SU-DHL-6 (cell line): ENCODE measurements around the gene LRPAP1.

Experiments
- H2AFZ ChIP-seq: fragments of 200-600 bp; sonication (generic); 2 replicates; pipeline ENCODE4 v1.6.1; 2014; ENCODE audit warnings: low read depth, mild to moderate bottlenecking, moderate library complexity, mixed read lengths, antibody characterized with exemption, low read length; ENCODE audit not compliant: severe bottlenecking
- H3F3A ChIP-seq: fragments of 200-600 bp; shearing (Covaris generic); 2 replicates; pipeline ENCODE4 v1.6.0; 2016; ENCODE audit warnings: antibody characterized with exemption, mild to moderate bottlenecking; ENCODE audit not compliant: insufficient read depth
- H3K27ac ChIP-seq: fragments of 200-600 bp; sonication (generic); 2 replicates; pipeline ENCODE4 v1.5.1; 2016; ENCODE audit warnings: low read depth, mild to moderate bottlenecking, low read length, moderate library complexity, mixed read lengths
- H3K27me3 ChIP-seq: fragments of 200-600 bp; sonication (generic), shearing (Covaris generic); 2 replicates; pipeline ENCODE4 v1.6.0; 2014; ENCODE audit warnings: mild to moderate bottlenecking, low read length
- H3K36me3 ChIP-seq: fragments of 200-600 bp; sonication (generic); 2 replicates; pipeline ENCODE4 v1.6.1; 2014; ENCODE audit warnings: mild to moderate bottlenecking, low read length, mixed read lengths
- H3K4me2 ChIP-seq: fragments of 300-600, 200-600 bp; shearing (Covaris generic), sonication (generic); 2 replicates; pipeline ENCODE4 v1.6.0; 2014; ENCODE audit warnings: low read length, low read depth, mild to moderate bottlenecking; ENCODE audit not compliant: poor library complexity, severe bottlenecking
- H3K4me3 ChIP-seq: fragments of 200-600 bp; sonication (generic); 2 replicates; pipeline ENCODE4 v1.5.1; 2014; ENCODE audit warnings: antibody characterized with exemption, low read length, mild to moderate bottlenecking, mixed read lengths; ENCODE audit not compliant: insufficient read depth, poor library complexity, severe bottlenecking
- H3K79me2 ChIP-seq: fragments of 200-600 bp; sonication (generic); 2 replicates; pipeline ENCODE4 v1.6.1; 2014; ENCODE audit warnings: mild to moderate bottlenecking, low read length, moderate library complexity; ENCODE audit not compliant: insufficient read depth
- H3K9ac ChIP-seq: fragments of 200-600 bp; sonication (generic); 2 replicates; pipeline ENCODE4 v1.7.0; 2014; ENCODE audit warnings: mild to moderate bottlenecking, low read length
- H3K9me2 ChIP-seq: fragments of 200-600 bp; sonication (generic); replicated peaks from 2 replicates; pipeline ENCODE4 v1.6.1; 2014; ENCODE audit warnings: low read length; ENCODE audit not compliant: insufficient read depth
- H3K9me3 ChIP-seq: fragments of 200-600 bp; sonication (generic); 2 replicates; pipeline ENCODE4 v1.6.1; 2014; ENCODE audit warnings: low read length, mixed read lengths; ENCODE audit not compliant: insufficient read depth
- H4K20me1 ChIP-seq: fragments of 200-600 bp; sonication (generic); 2 replicates; pipeline ENCODE4 v1.6.1; 2014; ENCODE audit warnings: low read depth, mild to moderate bottlenecking, antibody characterized with exemption, low read length, moderate library complexity, mixed read lengths
- CTCF ChIP-seq: fragments of 200-600 bp; sonication (generic); IDR thresholded peaks from one replicate; pipeline ENCODE4 v1.5.1; 2017; ENCODE audit warnings: antibody characterized with exemption, mild to moderate bottlenecking, low read length, moderate library complexity; ENCODE audit not compliant: insufficient read depth, poor library complexity, severe bottlenecking
- EZH2phosphoT487 ChIP-seq: fragments of 200-600 bp; sonication (generic), shearing (Covaris generic); conservative IDR thresholded peaks from 2 replicates; pipeline ENCODE4 v1.6.1; 2018; ENCODE audit warnings: mild to moderate bottlenecking, antibody characterized with exemption, low read length, moderate library complexity, mixed read lengths

LRPAP1 gene

DNA sequence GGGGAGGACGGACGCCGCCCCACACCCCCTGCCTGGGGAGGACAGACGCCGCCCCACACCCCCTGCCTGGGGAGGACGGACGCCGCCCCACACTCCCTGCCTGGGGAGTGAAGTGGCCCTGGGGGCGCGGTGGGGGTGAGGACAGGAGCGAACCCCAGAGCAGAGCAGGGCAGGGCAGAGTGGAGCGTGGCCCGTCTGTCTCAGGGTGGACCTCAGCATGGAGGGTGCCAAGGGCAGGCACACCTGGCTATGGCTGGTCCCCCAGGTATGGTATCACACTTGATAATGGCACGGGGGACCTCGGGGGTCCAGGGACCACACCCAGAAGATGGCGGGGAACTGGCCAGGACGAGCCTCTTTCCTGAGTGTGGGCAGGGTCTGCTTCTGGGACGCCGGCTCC lies 9.6 kb downstream of the LRPAP1 start:
- Histone ChIP-seq H3K79me2 (no peaks in the 10 kb centered on the region), H3K4me2 (no peak overlapping the region), H3K4me3 (no peak overlapping the region), H3K9me2 (no peaks in the 10 kb centered on the region), H3K9me3 (no peaks in the 10 kb centered on the region), H3K36me3 (no peaks in the 10 kb centered on the region), H3K27me3 (no peaks in the 10 kb centered on the region), H2AFZ (no peak overlapping the region), H3K9ac (no peak overlapping the region), H3K27ac (no peak overlapping the region), H3F3A (no peaks in the 10 kb centered on the region), H4K20me1 (no peaks in the 10 kb centered on the region)
- TF ChIP-seq EZH2phosphoT487 (no peak), CTCF (no peak)

DNA sequence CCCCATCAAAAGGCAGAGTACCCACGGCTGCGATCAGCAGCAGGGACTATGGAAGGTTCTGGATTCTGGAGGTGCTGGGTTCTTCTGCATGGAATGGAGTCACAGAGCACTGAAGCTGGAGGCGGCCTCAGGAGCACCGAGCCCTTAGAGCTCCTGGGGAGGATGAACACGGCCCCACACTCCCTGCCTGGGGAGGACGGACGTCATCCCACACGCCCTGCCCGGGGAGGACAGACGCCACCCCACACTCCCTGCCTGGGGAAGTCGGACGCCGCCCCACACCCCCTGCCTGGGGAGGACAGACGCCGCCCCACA lies 9.9 kb downstream of the LRPAP1 start:
- no peaks in the 10 kb centered on the region for H3K9me3 ChIP-seq
- no peak overlapping the region for H3K4me2 ChIP-seq
- H3K27ac ChIP-seq, result no peak overlapping the region
- H3K4me3 ChIP-seq, result no peak overlapping the region
- H4K20me1 ChIP-seq, result no peaks in the 10 kb centered on the region
- no peak overlapping the region for H3K9ac ChIP-seq
- no peaks in the 10 kb centered on the region for H3K36me3 ChIP-seq
- no peaks in the 10 kb centered on the region for H3K27me3 ChIP-seq
- H3K79me2 ChIP-seq, result no peaks in the 10 kb centered on the region
- no peak for TF ChIP-seq EZH2phosphoT487
- no peak for TF ChIP-seq CTCF
- H3K9me2 ChIP-seq, result no peaks in the 10 kb centered on the region
- no peak overlapping the region for H2AFZ ChIP-seq
- no peaks in the 10 kb centered on the region for H3F3A ChIP-seq

DNA sequence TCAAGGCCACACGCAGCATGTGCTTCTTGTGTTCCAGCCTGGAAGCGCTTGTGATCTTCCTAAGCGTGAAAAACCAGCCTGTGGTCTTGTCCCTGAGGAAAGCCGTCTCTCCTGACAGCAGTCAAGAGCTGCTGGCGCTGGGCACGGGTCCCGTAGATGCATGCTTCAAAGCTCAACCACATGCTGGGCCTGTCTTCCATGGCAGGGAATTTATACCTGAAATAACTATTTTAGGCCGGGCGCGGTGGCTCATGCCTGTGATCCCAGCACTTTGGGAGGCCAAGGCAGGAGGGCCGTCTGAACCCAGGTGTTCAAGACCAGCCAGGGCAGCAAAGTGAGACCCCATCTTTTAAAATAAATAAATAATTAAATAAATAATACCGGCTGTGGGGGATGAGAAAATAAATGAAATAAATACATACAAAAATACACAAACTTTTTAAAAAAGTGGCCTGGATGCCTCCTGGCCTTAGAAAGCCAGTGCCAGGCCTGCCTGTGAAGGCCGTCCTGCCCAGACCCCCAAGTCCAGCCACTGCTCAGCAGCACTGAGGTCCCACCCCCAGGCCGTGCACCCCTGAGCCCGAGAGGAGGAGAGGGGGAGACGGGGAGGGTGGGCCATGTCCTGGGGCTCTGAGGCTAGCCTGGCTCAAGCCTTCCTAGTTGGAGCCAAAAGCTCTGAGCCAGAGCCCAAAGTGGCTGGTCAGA lies 10.4 kb downstream of the LRPAP1 start:
- Histone ChIP-seq H3K27ac (no peak overlapping the region), H3K36me3 (no peaks in the 10 kb centered on the region), H4K20me1 (no peaks in the 10 kb centered on the region)

More for the DNA sequence above, 10.4 kb downstream of the LRPAP1 start:
- no peaks in the 10 kb centered on the region for H3K79me2 ChIP-seq
- H3K4me3 ChIP-seq, result no peak overlapping the region
- no peak overlapping the region for H3K9ac ChIP-seq
- TF ChIP-seq EZH2phosphoT487 (no peak), CTCF (no peak)
- no peaks in the 10 kb centered on the region for H3K9me2 ChIP-seq
- no peaks in the 10 kb centered on the region for H3F3A ChIP-seq
- H2AFZ ChIP-seq, result no peak overlapping the region
- no peak overlapping the region for H3K4me2 ChIP-seq
- no peaks in the 10 kb centered on the region for H3K27me3 ChIP-seq
- H3K9me3 ChIP-seq, result no peaks in the 10 kb centered on the region
